ENCODE results near the gene ANKS3.

ANKS3 gene

DNA sequence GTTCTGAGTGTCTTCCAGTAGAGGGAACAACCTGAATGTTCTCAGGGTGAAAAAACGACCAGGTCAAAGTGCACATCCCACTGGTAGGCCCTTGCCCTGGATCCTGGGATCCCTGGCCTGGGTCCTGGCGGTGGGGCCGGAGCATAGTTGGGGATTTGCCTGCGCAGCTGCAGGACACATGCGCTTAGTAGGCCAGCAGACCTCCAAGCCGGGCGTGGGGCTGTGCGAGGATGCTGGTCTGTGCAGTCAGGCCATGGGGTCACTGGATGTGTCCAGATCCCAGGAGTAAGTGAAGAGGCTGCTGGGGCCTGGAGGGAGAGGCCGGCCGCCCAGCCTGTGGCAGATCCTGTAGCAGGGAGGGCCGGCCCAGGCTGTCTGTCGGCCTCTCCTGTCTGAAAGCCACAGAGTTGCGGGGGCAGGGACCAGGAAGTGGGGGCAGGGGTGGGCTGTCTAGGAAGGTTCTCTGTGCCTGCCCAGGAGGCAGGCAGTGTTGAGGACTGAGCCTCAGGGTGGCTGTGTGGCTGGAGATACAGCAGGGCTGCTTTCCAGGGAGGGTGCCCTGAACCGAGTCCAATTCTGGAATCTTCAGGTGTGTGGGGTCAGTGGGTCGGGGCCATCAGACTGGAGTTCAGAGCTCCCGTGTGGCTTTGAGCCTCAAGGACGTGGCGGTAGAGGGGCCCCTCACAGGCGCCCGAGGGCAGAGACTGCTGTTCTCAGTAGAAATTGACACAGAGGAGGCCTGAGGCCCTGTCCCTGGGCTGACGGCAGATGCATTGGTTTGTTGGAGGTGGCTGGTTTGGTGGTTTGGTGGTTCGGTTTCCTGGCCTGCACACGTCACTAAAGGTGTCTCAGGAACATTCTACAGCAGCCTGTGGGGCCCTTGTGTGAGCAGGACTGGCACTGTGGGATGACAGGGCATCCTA is 57.9 kb downstream of the ANKS3 start:
- no peak for DNase-seq (ENCODE audit: low read depth)
- TF ChIP-seq, protein P1, sequence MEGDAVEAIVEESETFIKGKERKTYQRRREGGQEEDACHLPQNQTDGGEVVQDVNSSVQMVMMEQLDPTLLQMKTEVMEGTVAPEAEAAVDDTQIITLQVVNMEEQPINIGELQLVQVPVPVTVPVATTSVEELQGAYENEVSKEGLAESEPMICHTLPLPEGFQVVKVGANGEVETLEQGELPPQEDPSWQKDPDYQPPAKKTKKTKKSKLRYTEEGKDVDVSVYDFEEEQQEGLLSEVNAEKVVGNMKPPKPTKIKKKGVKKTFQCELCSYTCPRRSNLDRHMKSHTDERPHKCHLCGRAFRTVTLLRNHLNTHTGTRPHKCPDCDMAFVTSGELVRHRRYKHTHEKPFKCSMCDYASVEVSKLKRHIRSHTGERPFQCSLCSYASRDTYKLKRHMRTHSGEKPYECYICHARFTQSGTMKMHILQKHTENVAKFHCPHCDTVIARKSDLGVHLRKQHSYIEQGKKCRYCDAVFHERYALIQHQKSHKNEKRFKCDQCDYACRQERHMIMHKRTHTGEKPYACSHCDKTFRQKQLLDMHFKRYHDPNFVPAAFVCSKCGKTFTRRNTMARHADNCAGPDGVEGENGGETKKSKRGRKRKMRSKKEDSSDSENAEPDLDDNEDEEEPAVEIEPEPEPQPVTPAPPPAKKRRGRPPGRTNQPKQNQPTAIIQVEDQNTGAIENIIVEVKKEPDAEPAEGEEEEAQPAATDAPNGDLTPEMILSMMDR (IDR thresholded peaks at IDR 0.05; ENCODE audit: insufficient read depth, low read depth, low read length, missing control alignments) = no peak
- H3K4me3 ChIP-seq (ENCODE audit: low read depth, low read length) = no peak overlapping the region

DNA sequence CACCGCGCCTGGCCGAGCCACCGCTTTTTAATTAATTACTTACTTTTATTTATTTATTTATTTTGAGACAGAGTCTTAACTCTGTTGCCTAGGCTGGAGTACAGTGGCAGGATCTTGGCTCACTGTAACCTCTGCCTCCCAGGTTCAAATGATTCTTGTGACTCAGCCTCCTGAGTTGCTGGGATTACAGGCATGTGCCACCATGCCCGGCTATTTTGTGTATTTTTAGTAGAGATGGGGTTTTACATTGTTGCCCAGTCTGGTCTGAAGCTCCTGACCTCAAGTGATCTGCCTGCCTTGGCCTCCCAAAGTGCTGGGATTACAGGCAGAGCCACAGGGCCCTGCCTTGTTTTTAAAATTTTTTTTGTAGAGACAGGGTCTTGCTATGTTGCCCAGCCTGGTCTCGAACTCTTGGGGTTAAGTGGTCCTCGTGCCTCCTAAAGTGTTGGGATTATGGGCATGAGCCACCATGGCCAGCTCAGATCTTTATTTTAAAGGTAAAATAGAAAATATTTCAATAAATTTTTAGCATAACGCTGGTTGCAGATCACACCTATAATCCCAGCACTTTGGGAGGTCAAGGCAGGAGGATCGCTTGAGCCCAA is 59.0 kb downstream of the ANKS3 start:
- DNase-seq (ENCODE audit: low read depth) = no peak
- H3K4me3 ChIP-seq (ENCODE audit: low read depth, low read length) = no peak overlapping the region
- TF ChIP-seq, protein P1 (IDR thresholded peaks at IDR 0.05; ENCODE audit: insufficient read depth, low read depth, low read length, missing control alignments) = no peak

DNA sequence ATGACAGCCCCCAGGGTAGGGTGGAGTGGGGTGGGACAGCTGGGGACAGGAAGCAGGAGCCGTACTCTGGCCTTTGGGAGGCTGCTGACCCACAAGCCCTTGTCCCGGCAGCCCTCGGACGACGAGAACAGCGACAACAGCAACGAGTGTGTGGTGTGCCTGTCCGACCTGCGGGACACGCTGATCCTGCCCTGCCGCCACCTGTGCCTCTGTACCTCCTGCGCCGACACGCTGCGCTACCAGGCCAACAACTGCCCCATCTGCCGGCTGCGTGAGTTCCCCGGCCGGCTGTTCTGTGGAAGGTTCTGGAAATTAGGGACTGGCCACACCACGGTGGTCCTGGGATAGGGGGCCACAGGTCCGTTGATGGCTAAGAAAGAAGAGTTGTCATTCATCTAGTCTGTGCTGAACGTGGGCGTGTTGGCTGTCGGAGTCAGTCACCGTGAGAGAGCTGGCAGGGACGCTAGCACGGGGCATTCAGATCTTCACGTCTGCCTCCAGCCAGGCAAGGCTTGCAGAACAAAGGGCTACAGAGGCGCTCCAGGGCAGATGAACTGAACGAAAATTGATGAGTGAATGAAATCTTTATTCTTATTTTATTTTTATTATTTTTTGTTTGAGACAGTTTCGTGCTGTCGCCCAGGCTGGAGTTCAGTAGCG is 60.6 kb downstream of the ANKS3 start:
- DNase-seq (ENCODE audit: low read depth) = no peak
- TF ChIP-seq, protein P1 (IDR thresholded peaks at IDR 0.05; ENCODE audit: insufficient read depth, low read depth, low read length, missing control alignments) = no peak
- no peak overlapping the region for H3K4me3 ChIP-seq (ENCODE audit: low read depth, low read length)

DNA sequence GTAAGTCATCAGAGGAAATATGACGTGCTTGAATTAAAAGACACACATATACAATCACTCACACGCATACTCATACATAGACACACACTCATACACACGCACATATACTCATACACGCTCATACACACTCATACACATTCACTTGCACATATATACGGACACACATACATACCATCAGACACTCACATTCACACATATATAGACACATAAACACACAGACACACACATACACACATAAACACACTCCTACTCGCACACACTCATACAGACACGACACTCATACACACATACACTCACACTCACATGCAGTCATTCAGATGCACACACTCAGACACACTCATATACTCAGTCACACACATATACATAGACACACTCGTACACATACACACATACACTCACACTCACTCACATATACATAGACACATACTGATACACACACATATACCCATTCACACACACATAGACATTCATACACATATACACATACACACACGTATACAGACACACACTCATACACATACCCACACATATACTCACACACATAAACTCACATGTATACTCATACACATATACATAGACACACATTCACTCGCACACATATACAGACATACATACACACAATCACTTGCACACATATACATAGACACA is 65.6 kb downstream of the ANKS3 start:
- TF ChIP-seq, protein P1 (IDR thresholded peaks at IDR 0.05; ENCODE audit: insufficient read depth, low read depth, low read length, missing control alignments) = no peak
- DNase-seq (ENCODE audit: low read depth) = no peak
- no peak overlapping the region for H3K4me3 ChIP-seq (ENCODE audit: low read depth, low read length)

DNA sequence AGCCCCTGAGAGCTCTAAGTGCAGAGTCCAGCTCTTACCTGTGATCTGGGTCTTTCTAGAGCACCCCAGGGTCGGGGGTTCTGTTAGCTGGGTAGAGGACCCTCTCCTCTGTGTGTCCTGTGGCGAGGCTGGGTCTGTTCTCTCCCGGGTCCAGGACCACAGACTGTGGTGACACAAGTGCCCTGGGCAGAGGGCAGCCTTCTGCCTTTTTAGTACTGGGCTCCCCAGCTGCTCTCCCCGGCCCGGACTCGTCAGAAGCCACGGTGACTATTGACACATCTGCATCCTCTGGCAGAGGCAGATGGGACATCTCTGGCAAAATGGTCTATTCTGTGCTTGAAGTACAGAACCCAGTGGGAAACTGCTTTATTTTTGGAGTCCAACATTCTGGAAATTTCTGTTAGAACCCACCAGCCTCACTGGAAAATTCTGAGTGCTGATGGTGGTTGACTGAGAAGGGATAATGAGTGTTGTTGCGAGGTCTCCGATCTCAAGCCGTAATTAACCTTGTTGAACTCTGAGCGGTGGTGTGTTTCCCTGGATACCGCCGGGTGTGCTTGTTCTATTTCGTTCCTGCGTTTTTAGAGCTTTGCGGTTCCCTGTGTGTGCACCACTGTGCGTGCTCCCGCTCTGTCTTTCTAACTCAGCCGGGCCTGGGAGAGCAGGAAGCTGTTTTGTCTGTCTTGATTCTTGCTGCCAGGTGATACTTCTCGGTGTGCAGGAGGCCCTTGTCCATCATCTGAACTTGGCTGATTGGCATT is 66.7 kb downstream of the ANKS3 start:
- no peak overlapping the region for H3K4me3 ChIP-seq (ENCODE audit: low read depth, low read length)
- TF ChIP-seq, protein P1 (IDR thresholded peaks at IDR 0.05; ENCODE audit: insufficient read depth, low read depth, low read length, missing control alignments) = no peak
- DNase-seq (ENCODE audit: low read depth) = no peak
